ENCODE results near the gene RAB36. TPM values are rescaled to one million over a fixed set of nuclear protein-coding genes. Genes with fewer than 3 reads are reported as not detected.

Gene RAB36
- total RNA-seq, 3 donors from 2014 or later: 1.0 to 6.4 (median 1.2) TPM

- no peaks in the 10 kb centered on the region for H3K9me3 ChIP-seq
- H3K4me1 ChIP-seq (ENCODE audit: low read depth): no peaks in the 10 kb centered on the region
- intact Hi-C loops (cut with DNase I, micrococcal nuclease): loop anchor here in 1 of 2 donors (10.0 kb wide), 1 partner anchor 156 kb away; no protein-coding TSS in a partner anchor
- H3K4me3 ChIP-seq: no peak overlapping the region
- ATAC-seq (no peak), DNase-seq (no peak)
- TF ChIP-seq CTCF (IDR thresholded peaks at IDR 0.05): no peak
- no peaks in the 10 kb centered on the region for H3K36me3 ChIP-seq (ENCODE audit: low read depth)
Measured at GRCh38 chr22:23121000-23121421, 24.3 kb upstream of the RAB36 start.

DNA sequence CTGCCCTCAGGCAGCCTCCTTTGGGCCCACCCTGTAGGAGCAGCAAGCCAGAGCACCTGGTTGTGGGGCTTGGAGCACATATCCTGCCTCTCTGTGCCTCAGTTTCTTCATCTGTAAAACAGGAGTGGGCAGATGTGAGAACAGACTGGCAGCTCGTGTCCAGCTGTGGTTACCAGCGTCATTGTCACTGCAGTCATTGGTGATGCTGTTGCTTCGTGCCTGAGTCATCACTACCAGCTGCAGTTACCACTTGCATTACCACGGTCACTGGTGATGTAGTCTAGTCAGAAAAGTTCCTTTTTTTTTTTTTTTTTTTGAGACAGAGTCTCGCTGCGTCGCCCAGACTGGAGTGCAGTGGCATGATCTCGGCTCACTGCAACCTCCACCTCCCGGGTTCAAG, 23.9 kb upstream of the RAB36 start:
- DNase-seq (no peak), ATAC-seq (no peak)
- H3K9me3 ChIP-seq: no peaks in the 10 kb centered on the region
- TF ChIP-seq CTCF (IDR thresholded peaks at IDR 0.05): no peak
- H3K4me3 ChIP-seq: no peak overlapping the region
- H3K36me3 ChIP-seq (ENCODE audit: low read depth): no peaks in the 10 kb centered on the region
- intact Hi-C loops (cut with DNase I, micrococcal nuclease): loop anchor here in 1 of 2 donors (10.0 kb wide), 1 partner anchor 157 kb away; no protein-coding TSS in a partner anchor
- no peaks in the 10 kb centered on the region for H3K4me1 ChIP-seq (ENCODE audit: low read depth)

GRCh38 chr22:23122216-23122957, 22.9 kb upstream of the RAB36 start:
- DNase-seq (no peak), ATAC-seq (no peak)
- Histone ChIP-seq H3K4me3 (no peak overlapping the region), H3K4me1 (ENCODE audit: low read depth) (no peaks in the 10 kb centered on the region), H3K9me3 (no peaks in the 10 kb centered on the region), H3K36me3 (ENCODE audit: low read depth) (no peaks in the 10 kb centered on the region)
- intact Hi-C loops (cut with DNase I, micrococcal nuclease): loop anchor here in 1 of 2 donors (10.0 kb wide), 1 partner anchor 158 kb away; no protein-coding TSS in a partner anchor
- no peak for TF ChIP-seq CTCF (IDR thresholded peaks at IDR 0.05)

GRCh38 chr22:23122992-23123803, 22.1 kb upstream of the RAB36 start:
- no peaks in the 10 kb centered on the region for H3K36me3 ChIP-seq (ENCODE audit: low read depth)
- intact Hi-C loops (cut with DNase I, micrococcal nuclease): loop anchor here in 1 of 2 donors (10.0 kb wide), 1 partner anchor 158 kb away; no protein-coding TSS in a partner anchor
- no peak for ATAC-seq
- TF ChIP-seq CTCF (IDR thresholded peaks at IDR 0.05): no peak
- no peak overlapping the region for H3K4me3 ChIP-seq
- no peak for DNase-seq
- no peaks in the 10 kb centered on the region for H3K4me1 ChIP-seq (ENCODE audit: low read depth)
- H3K9me3 ChIP-seq: no peaks in the 10 kb centered on the region

DNA sequence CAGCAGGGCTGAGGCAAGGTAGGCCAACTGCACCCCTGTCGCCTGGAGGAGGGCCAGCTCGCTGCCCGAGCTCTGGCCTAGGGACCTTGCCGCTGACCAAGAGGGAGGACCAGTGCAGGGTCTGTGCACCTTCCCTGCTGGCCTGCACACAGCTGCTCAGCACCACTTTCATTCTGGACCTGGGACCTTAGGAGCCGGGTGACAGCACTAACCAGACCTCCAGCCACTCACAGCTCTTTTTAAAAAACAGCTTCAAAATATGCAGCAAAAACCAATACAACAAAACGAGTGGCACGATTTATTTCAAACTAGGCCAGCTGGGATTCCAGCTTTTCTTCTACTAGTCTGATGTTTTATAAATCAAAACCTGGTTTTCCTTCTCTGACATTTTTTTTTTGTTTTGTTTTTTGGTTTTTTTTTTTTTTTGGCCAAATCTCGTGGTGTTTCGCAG, 21.4 kb upstream of the RAB36 start:
- ATAC-seq (no peak), DNase-seq (peak in 1 of 3 donors; percentile 29)
- Histone ChIP-seq H3K4me3 (no peak overlapping the region), H3K4me1 (ENCODE audit: low read depth) (no peaks in the 10 kb centered on the region), H3K9me3 (no peaks in the 10 kb centered on the region), H3K36me3 (ENCODE audit: low read depth) (no peaks in the 10 kb centered on the region)
- intact Hi-C loops (cut with DNase I, micrococcal nuclease): loop anchor here in 1 of 2 donors (10.0 kb wide), 1 partner anchor 159 kb away; no protein-coding TSS in a partner anchor
- no peak for TF ChIP-seq CTCF (IDR thresholded peaks at IDR 0.05)
